Hematopoietic multipotent progenitor cell treated with erythropoietin and hydrocortisone succinate and interleukin-3 and kit ligand, for 6 days (in vitro differentiated cells): ENCODE measurements around the gene ABHD12.
"Not testable (repeated sequence)": the region's sequence is repeated elsewhere in the genome, so short reads cannot be mapped to it uniquely, and the experiment has no call there.

ENCODE experiments used
- DNase-seq: peaks from one replicate; pipeline ENCODE4 v3.0.0-alpha.2; 2015

ABHD12 gene

DNA sequence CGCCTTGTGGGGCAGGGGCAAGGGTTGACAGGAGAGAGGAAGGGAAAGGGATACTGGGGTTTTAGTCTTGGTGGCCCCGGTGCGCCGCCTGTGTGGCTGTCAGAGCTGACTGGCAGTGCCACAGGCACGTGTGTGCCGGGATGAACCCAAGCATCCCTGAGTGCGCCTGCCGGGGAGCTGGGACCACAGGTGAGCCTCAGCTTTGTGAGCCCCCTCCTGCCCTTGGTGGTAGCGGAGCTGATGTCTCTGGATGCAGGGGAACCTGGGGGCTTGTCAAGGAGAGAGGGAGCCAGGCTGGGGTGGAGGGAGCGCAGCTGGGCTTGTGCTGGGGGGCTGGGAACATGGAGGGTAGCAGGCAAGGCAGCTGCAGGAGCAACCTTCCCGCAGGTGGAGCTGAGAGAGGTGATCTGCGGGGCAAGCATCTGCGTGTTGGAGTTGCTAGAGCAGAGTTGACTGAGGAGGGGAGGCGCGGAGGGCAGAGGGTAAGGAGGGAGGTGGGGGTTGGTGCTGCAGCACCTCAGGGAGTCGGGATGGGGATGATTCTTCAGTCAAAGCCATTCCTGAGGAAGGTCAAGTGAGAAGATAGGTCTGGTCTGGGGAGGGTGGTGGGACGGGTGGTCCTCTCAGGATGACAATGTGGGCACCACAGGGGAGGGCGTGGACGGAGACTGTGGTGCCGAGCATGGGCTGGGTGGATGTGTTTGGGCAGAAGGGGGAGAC lies 114.7 kb downstream of the ABHD12 start:
- DNase-seq = no peak

DNA sequence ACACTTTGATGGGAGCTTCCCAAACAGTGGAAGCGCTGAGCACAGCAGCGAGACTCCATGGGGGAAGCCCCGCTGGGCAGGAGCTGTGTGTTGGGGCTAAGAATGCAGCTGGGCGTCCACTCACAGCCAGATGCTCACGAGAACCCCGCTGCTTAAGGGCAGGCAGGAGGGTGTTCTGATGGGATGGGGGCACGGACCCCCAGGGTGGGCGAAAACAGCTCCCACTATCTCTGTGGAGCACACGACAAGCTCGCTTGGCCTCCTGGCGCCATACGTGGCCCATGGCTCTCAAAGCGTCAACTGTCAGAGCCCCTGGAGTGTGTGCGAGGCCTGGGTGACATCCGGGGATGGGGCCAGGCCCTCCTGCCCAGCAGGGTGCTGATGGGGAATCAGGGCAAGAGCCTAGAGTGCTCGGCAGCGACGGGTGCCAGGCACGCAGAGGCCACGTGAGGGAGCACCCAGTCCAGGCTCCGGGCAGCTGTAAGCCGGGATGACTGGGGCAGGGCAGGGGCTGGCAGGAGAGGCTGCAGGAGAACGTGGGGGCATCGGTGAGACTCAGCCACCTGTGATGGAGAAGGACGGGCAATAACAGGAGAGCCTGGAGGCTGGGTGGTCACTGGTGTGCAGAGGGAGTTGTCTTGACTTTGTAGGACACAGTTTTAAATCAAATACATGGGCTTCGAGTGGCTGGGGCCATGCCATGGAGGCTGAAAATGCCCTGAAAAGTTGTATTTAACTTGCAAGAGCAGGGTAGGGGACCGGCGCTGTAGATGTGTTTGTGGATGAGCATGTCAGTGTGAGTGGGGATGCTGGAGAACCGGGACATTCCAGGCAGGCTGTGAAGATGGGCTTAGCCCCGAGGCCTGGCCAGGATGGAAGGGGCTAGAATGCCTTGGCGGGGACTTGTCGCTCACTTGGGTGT lies 115.5 kb downstream of the ABHD12 start:
- DNase-seq = no peak

DNA sequence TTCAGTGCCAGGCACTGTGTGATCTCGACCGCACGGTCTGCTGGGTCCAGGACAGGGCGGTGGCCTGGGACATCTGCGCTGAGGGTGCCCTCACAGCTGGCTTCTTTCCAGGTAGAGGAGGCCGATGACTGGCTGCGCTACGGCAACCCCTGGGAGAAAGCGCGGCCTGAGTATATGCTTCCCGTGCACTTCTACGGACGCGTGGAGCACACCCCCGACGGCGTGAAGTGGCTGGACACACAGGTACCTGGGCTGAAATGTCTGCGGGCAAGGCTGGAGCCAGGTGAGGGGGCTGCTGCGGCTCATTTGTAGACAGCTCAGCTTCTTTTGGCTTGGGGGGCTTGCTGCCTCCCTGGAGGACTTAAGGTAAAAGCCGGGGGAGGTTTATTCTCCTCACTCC lies 116.2 kb downstream of the ABHD12 start:
- no peak for DNase-seq

DNA sequence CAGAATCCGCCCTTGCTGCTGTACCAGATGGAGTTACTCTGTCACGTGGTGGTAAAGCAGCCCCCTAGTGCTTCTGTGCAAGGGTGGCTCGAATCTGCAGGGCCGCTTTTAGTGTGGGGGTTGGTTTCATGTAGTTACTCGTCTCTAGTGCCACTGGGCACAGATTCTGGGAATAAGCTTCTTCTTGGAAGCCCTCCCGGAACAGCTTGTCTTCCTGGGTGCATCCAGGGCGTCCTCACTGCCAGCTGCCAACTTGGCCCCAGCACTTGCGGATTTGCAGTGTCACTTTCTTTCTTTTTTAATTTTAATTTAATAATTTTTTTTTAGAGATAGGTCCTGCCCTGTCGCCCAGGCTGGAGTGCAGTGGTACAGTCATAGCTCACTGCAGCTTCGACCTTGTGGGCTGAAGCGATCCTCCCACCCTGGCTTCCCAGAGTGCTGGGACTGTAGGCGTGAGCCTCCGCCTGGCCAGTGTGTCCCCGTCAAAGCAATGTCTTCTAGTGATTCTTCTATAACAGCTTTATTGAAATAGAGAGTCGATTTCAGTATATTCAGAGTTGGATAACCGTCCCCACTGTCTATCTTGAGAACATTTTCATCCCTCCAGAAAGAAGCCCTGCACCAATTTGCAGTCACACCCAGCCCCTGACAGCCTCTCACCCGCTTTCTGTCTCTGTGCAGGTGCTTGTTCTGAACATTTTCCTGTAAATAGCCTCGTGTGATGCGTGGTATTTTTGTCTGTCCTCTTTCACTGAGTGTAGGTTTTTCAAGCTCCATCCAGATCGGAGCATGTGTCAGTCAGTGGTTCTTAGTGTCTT lies 116.9 kb downstream of the ABHD12 start:
- DNase-seq = no peak

DNA sequence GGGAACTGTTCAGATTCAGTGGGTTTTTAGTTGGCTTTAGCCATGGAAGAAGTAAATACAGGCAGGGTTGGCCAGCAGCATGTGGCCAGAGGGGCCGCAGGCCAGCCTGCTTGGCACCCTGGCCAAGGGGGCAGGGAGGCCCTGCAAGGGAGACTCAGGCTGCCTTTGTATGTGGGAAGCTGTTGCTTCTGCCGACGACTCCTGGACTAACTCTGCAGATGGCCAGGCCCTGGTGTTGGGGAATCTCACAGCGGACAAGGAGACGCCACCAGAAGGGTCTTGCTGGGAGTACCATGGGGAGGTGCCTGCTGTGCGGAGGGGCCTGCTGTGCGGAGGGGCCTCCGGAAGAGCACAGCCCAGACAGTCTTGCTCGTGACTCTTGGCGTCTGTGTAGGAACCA lies 117.6 kb downstream of the ABHD12 start:
- DNase-seq = no peak

DNA sequence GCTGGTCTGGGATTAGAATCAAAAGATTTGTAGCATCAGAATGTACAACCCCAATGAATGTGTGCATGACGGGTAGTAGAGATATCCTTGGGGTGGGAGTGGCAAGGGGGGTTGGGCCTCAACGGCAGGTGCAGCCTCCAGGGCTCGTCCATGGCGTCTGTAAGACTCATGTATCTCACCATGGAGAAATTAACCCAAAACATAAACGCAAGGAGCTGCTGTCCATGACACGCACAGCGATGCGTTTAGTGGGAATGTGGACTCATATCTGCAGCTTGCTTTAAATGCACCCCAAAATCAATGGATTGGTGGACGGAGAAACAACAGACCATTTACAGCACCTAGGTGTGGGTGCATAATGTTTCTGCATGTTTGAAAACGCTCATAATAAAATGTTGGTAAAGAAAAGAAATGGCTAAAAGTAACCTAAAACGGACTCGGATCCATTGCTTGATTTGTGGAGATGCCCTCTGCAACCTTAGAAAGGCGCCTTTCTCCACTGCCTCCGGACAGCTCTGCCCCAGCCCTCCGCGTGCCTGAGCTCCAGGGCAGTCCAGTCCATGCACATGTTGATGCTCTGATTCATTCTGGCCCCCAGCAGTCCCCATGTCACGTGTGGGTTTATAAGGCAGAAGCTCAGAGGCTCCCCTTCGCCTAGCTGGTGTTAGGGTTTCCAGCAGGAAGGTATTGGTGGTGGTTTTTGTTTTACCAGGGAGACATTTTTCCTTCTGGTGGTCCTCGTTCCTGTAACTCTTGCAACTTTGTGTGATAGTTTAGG lies 118.2 kb downstream of the ABHD12 start:
- no peak for DNase-seq

DNA sequence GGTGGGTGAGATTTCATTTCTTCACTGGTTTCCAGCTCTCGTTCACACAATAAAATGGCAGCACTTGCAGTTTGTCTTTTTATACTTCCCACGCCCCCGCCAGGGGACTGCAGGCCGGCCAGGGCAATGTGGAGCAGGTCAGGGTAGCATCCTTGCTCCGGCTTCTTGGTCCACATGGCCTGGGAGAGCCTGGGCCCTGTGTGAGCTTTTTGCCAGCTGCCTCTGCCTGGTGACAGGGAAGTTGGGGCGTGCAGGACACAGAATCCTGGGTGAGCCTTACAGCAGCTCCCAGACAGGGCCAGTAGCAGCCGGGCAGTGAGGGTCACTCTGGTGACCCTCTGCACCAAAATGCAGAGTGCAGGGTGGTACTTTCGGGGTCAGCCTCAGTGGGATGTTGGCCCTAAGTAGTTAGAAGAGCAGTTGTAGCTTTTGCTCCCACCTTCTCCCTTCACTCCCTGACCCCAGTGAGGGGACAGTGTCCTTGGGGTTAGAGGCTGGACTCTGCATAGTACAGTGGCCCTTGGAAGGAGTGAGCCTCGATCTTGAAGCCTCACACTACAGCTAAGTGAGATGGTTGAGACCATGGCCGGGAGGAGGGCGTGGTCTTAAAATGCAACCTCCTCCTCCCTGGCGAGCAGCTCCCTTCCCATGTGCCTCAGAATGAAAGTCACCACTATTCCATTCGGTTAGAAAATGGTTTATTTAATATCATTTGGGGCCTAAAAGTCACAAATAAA lies 119.0 kb downstream of the ABHD12 start:
- DNase-seq = no peak

DNA sequence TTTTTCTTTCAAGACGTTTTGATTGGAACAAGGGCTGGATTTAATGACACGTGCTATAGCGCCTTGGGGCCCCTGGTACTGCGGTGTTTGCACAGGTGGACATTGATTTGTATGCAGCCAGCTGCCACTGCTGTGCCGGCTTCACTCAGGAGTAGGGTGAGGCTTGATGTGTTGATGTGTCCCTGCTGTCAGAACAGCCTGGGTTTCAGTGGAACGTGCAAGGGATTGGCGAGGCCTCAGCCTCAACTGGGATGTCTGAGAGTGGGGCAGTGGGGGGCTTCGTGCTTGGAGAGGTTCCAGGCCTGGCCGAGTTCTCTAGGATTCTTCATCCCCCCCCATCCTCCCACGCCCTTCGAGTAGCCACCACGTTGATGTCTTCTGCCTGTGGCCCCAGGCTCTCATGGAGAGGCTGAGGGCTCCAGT lies 119.8 kb downstream of the ABHD12 start:
- DNase-seq = no peak

DNA sequence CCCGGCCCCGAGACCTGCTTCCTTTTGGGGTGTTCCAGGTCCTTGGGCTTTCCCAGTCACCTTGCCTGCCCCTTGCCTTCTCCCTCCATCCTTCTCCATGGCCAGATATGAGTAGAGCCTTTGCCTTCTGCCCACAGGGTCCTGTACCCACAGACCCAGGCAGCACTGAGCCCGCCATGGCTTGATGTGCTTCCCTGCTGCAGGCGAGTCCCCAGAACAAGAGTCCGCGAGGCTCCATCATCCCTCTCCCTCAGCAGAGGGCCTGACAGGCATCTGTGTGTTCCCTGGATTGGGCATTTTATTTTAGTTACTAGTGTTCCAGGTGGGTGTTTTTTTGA lies 120.8 kb downstream of the ABHD12 start:
- no peak for DNase-seq

DNA sequence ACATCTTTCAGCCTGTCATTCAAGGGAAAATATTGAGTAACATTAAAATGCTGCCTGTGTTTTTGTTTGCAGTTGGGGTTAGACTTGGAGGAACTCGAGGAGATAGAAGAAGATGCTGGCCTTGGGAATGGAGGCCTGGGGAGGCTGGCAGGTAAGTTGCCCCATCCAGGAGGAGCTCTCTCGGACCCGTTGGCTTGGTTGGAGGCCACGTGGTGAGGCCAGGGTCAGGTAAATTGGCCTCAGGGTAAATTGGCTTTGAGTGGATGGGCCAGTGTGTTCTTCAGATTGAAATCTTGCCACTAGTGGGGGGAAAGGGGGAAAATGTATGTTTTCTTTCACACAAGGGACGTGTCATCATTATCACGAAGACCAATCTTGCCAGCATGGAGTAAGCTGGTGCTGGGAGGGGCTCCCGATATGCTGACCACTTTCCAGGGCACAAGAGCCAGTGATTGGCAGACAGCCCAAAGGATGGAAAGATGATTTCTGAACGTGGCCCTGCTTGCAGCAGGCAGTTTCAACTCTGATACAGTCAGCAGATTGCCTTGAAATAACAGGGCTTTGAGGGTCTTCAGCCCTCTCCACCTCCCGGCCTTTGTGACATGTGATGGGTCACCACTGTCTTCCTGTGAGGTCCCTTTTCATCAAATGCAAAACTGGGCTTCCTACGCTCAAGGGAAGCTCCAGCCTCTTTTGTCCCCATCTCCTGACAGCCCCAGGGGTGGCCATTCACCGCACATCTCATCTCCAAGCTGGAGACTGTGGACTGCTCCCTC lies 121.4 kb downstream of the ABHD12 start:
- DNase-seq = no peak

DNA sequence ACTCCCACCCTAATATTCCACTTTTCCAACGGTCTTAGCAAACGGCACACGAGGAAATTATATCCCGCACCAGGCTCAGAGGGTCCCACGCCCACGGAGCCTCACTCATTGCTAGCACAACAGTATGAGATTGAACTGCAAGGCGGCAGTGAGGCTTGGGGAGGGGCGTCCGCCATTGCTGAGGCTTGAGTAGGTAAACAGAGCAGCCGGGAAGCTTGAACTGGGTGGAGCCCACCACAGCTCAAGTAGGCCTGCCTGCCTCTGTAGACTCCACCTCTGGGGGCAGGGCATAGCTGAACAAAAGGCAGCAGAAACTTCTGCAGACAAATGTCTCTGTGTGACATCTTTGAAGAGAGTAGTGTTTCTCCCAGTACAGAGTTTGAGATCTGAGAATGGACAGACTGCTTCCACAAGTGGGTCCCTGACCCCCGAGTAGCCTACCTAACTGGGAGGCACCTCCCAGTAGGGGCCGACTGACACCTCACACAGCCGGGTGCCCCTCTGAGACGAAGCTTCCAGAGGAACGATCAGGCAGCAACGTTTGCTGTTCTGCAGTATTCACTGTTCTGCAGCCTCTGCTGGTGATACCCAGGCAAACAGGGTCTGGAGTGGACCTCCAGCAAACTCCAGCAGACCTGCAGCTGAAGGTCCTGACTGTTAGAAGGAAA lies 129.7 kb downstream of the ABHD12 start:
- DNase-seq = not testable (repeated sequence)

DNA sequence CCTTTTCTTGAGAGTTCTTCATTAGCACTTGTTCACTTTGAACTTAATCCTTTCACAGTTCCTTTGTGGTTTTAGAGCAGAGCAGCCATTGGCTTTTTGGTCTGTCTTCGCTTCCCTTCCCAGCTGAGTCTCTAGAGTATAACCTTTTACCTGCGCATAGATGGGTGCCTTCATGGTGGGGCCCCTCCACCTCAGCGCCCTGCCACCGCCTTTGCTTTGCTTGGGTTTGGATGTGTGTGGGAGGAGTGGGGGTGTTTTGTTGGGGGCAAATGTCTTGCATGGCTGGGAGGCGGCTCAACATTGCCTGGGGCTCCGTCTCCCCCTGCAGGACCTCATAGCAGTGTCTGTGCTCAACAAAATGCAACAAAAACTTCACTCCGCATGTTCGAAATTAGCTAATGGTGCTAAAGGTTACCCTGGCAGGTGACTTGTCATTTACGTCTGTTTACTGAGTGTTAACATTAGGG lies 130.8 kb downstream of the ABHD12 start:
- no peak for DNase-seq

DNA sequence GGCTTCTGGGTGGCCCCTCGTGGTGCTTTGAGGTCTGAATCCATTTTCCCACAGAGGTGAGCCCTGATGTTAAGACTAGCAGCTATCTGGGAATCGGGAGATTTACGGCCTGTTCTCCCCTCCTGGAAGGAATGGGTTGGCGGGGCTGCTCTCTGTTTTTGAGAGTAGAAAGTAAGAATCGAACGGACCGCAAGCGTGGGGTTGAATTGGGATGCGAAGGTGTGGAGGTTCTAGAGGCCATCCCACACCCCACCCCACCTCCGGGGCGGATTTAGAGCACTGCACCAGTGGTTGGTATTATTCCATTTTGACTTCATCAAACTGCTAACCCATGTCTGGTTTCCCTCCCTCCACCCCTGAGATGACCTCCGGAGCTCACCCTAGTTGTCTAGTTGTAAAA lies 131.3 kb downstream of the ABHD12 start:
- no peak for DNase-seq

DNA sequence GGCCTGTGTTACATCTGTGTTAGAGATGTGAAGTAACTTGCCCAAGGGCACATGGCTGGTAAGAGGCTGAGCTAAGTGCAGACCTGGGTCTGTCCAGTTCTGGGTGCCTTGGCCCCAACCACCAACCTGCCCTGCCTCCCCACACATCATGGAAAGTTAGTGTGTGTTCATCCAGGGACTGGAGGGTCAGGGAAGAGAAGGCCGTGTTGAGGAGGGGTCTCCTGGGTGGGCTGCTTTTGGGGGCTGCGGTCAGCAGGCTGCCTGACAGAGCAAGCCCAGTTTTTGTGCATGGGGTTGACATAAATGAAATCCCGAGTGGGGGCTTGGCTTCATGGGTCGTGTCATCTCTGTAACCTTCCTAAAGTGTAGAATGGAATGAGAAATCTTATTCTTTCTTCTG lies 131.8 kb downstream of the ABHD12 start:
- DNase-seq = no peak

DNA sequence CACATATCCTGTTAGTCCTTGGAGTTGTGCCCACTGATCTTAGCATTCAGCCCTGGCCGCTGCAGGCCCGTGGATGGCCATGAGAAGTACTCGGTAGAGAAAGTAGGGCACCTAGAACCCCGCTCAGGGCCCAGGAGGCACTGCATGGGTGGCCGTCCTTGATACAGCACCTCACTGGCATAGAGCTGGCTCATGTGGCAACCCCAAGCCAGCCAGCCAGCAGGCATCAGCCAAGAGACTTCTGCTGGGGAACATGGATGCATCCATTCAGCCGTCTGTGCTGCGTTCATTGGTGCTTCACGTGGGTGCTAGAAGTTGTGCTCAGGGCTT lies 132.2 kb downstream of the ABHD12 start:
- DNase-seq = no peak

DNA sequence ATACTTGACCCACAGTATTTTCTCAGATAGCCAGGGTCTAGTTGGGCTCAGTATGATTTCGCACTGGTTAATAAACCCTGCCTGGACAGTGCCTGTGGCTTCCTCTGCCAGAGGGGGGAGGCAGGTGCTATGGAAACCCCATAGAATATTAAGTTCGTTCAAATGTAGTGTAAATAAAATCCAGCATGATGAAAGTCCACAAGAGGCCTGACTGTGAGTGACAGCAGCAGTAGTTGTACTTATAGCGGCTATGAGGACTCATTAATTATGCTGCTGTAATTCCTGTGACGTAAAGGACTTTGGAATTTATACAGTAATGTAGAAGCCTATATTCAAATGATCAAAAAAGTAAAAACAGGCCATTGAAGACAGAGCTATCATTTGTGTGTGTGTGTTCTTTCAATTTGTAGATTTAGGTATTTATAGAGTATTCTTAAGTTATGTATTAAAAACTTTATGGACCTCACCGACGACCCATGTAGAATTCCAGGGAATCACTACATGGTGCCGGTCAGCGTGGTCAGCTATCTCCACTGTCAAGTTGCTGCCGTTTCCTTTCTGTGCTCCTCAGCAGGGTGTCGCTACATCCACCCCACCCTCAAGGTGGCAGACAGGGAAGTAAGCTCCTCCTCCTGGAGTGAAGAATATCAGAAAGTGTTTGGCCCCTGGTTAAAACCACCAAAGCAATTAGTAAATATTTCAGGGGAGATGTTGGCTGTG lies 132.7 kb downstream of the ABHD12 start:
- DNase-seq = no peak

DNA sequence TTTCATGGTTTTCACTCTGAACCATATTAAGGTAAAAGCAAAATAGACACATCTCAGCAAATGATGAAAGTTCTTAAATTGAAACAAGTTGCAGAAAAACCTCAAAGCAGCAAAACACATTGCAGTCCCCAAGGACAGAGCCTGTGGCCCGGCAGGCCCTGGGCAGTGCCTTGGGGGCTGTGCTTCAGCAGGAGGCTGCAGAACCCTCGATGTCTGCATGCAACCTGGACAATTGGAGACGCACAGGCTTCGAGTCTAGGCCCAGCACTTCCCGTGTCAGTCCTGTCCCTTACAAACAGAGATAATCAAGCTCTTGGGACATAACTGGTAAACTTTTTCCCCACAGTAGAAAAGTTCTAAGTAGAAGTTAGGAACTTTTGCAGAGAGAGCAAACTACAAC lies 133.5 kb downstream of the ABHD12 start:
- no peak for DNase-seq

DNA sequence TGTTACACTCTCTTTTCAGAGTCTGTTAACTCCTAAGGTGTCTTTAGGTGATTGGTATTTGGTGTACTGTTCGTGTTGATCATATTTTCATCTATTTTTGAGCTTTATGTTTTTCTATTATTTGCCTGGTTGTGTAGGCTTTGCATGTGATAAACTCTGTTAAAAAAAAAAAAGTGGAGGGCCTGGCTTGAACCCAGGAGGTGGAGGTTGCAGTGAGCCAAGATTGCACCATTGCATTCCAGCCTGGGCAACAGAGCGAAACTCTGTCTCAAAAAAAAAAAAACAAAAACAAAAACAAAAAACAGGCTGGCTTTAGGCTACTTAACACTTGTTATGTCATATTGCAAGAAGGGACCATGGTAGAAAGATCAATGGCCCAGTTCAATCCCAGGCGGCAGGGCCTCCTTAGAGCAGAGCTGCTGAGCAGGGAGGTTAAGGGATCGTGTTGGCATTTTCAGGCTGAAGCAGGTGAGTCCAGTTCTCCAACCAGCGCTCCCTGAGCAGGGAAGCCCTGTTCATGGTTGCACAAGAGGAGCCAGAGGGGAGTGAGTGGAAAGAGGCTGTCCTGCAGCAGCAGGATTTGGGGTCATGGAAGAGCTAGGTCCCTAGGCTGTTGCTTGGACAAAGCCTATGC lies 134.3 kb downstream of the ABHD12 start:
- DNase-seq = no peak

DNA sequence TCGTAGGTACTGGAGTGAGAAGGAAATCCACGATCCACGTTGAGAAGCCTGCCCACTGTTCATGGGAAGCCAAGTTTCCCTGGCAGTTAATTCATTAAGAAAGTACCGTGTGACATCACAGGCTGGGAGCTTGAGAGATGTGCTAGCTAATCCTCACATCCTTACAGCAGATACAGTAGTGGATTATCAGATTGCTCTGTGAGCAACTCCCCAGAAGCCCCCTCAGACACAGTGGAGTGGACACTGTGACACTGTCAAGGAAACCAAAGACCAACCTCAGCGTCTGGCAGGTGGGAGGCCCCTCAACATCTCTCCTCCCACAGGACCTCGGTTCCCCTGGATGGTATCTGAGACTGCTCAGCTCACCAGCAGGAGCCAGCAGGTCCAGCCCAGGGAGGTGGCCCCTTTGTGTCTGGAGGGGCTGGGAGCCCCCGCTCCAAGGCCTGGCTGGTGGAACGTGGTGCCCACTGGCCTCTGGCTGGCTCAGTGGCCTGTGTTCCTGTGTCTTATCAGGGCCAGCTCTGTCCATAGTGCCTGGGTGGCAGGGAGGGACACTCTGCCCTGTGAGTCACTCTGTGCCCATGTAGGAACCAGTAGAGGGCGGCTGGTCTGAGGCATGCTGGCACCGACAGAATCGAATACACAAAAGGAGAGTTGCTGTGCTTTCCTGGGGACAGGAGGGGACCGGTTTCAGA lies 135.5 kb downstream of the ABHD12 start:
- no peak for DNase-seq
